ENCODE measurements around the gene DDAH2. TPM values are rescaled to one million over a fixed set of nuclear protein-coding genes. Genes with fewer than 3 reads are reported as not detected.
A peak's percentile ranks its signal among the peaks of the same experiment; 100 is the strongest.

Gene DDAH2
- total RNA-seq, 6 experiments from 2014 or later: 44.0 to 47.8 (median 46.0) TPM

DNA sequence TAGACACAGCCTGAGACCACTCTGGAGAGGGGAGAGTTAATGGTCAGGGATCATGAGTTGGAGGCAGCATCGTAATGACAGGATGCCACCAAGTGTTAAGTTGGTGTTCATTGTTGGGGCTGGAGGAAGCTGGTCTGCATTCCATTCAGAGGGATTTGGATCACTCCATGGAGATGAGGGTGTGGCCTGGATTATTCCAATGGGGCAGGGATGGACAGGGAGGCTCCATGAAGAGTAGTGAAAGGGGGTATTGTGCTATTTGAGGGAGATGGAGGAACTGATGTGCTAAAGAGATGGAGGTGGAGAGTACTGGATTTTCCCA lies 34.5 kb upstream of the DDAH2 start:
- Mint-ChIP-seq H3K4me3 (peak overlapping the region; percentile 0; the same call in 1 of the 2 replicates), H3K9me3 (no peaks in the 10 kb centered on the region), H3K27ac (peak overlapping the region; percentile 58), H3K36me3 (ENCODE audit: low read depth) (peaks cover 7% of the 10 kb centered on the region; the same call in 1 of the 2 replicates), H3K4me1 (ENCODE audit: low read depth) (peaks cover 29% of the 10 kb centered on the region), H3K27me3 (ENCODE audit: insufficient read depth) (no peaks in the 10 kb centered on the region; the same call in 1 of the 2 replicates)
- TF ChIP-seq, protein P1, sequence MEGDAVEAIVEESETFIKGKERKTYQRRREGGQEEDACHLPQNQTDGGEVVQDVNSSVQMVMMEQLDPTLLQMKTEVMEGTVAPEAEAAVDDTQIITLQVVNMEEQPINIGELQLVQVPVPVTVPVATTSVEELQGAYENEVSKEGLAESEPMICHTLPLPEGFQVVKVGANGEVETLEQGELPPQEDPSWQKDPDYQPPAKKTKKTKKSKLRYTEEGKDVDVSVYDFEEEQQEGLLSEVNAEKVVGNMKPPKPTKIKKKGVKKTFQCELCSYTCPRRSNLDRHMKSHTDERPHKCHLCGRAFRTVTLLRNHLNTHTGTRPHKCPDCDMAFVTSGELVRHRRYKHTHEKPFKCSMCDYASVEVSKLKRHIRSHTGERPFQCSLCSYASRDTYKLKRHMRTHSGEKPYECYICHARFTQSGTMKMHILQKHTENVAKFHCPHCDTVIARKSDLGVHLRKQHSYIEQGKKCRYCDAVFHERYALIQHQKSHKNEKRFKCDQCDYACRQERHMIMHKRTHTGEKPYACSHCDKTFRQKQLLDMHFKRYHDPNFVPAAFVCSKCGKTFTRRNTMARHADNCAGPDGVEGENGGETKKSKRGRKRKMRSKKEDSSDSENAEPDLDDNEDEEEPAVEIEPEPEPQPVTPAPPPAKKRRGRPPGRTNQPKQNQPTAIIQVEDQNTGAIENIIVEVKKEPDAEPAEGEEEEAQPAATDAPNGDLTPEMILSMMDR (IDR thresholded peaks at IDR 0.05): no peak
- DNase-seq: peak; percentile 73

DNA sequence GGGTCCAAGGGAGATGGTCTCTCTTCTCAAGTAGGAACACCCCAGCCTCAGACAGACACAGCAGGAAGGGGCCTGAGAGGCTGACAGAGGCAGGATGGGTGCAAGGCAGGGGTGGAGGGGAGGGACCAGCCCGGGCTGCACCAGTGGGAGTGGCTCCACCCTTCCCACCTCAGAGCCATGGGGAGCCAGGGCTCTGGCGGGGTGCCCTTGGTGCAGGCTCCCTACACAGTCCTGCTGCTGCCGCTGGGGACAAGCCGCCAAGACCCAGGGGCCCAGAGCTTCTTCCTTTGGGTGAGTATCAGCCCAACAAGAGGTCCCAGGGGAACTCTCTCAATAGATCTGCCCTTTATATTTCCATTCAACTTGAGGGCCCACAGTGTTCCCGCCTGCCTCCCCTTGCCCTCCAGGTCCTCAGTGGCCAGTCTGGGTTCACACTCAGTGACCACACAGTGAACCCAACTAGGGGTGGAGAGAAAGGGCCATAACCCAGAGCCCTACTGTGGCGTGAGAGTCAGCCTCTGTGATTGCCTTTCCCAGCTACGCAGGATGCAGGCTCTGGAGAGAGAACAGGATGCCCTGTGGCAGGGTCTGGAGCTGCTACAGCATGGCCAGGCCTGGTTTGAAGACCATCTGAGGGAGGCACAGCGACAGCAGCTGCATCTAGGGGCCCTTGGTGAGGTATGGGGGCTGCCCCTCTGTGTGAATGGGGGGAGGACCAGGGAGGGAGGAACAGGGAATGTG lies 33.9 kb upstream of the DDAH2 start:
- Mint-ChIP-seq H3K4me3 (peak overlapping the region; percentile 0; the same call in 1 of the 2 replicates), H3K4me1 (ENCODE audit: low read depth) (peaks cover 29% of the 10 kb centered on the region), H3K27ac (peak overlapping the region; percentile 58), H3K36me3 (ENCODE audit: low read depth) (peaks cover 7% of the 10 kb centered on the region; the same call in 1 of the 2 replicates), H3K27me3 (ENCODE audit: insufficient read depth) (no peaks in the 10 kb centered on the region; the same call in 1 of the 2 replicates), H3K9me3 (no peaks in the 10 kb centered on the region)
- DNase-seq: no peak
- TF ChIP-seq, protein P1 (IDR thresholded peaks at IDR 0.05): no peak

DNA sequence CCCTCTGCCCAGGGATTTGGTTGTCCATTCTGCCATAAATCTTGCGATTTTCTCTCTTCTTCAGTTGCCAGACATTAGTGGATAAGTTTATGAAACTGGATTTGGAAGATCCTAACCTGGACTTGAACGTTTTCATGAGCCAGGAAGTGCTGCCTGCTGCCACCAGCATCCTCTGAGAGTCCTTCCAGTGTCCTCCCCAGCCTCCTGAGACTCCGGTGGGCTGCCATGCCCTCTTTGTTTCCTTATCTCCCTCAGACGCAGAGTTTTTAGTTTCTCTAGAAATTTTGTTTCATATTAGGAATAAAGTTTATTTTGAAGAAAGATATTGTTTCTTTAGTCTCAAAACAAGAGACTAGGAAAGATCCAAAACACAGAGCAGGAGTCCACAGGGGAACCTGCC lies 33.3 kb upstream of the DDAH2 start, which contains the start of gene SAPCD1:
Gene SAPCD1, plus strand, starts transcription at position 301 of the 400 bp plus-strand sequence. CDS start 399 bp downstream, outside the sequence.
- Mint-ChIP-seq H3K36me3 (ENCODE audit: low read depth) (peaks cover 7% of the 10 kb centered on the region; the same call in 1 of the 2 replicates), H3K4me1 (ENCODE audit: low read depth) (peaks cover 29% of the 10 kb centered on the region), H3K27me3 (ENCODE audit: insufficient read depth) (no peaks in the 10 kb centered on the region; the same call in 1 of the 2 replicates), H3K4me3 (peak within 1 kb of the TSS; percentile 0; the same call in 1 of the 2 replicates), H3K27ac (peak within 1 kb of the TSS; percentile 58), H3K9me3 (no peaks in the 10 kb centered on the region)
- DNase-seq: no peak
- TF ChIP-seq, protein P1 (IDR thresholded peaks at IDR 0.05): no peak

DNA sequence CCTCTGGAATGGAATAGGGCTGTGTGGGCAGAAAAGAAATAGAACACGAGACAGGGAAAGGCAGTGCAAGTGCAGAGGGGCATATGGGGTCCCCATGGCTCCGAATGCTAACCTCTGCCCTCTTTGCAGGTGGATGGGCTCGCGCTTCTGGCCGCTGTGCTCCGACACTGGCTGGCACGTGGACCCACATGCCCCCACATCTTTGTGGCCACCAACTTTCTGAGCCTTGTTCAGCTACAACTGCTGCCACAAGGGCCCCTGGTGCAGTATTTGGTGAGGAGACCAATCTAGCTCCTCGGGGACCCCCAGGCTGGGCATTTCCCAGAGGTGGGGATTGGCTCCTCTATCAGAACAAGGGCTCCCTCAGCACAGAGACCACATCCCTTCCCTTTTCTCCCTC lies 32.2 kb upstream of the DDAH2 start:
- H3K4me1 Mint-ChIP-seq (ENCODE audit: low read depth): peaks cover 25% of the 10 kb centered on the region
- H3K27ac Mint-ChIP-seq: no peak overlapping the region
- no peaks in the 10 kb centered on the region for H3K27me3 Mint-ChIP-seq (ENCODE audit: insufficient read depth)
- no peak for DNase-seq
- TF ChIP-seq, protein P1 (IDR thresholded peaks at IDR 0.05): no peak
- peaks cover 7% of the 10 kb centered on the region; the same call in 1 of the 2 replicates for H3K36me3 Mint-ChIP-seq (ENCODE audit: low read depth)
- H3K4me3 Mint-ChIP-seq: no peak overlapping the region
- no peaks in the 10 kb centered on the region for H3K9me3 Mint-ChIP-seq

DNA sequence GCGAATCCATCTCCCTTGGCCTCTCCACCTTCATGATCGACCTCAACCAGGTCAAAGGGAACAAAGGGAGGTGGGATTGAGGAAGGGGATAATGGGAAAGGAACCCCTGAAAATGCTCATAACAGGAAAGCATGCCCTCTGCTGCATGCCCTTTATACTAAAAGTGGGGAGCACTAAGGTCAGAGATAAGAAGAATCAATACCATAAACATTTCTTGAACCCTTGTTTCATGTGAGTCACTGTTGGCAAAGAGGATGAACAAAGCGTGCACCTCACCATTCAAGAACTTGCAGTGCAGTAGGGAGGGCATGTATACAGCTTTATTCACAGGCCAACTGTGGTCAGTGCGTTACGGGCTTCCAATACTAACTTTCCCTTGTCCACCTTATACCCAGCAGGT lies 31.7 kb upstream of the DDAH2 start:
- Mint-ChIP-seq H3K9me3 (no peaks in the 10 kb centered on the region), H3K4me3 (no peak overlapping the region), H3K4me1 (ENCODE audit: low read depth) (peaks cover 19% of the 10 kb centered on the region), H3K27ac (no peak overlapping the region), H3K27me3 (ENCODE audit: insufficient read depth) (no peaks in the 10 kb centered on the region), H3K36me3 (ENCODE audit: low read depth) (peaks cover 7% of the 10 kb centered on the region; the same call in 1 of the 2 replicates)
- no peak for DNase-seq
- TF ChIP-seq, protein P1 (IDR thresholded peaks at IDR 0.05): no peak

Data from HFFc6 (cell line).